Measurements from ENCODE around the gene KCNJ6. TPM values are rescaled to one million over a fixed set of nuclear protein-coding genes. Genes with fewer than 3 reads are reported as not detected.

KCNJ6 gene
- total and polyA plus RNA-seq, 9 of the 15 experiments (the other 6 are each of a cell fraction or from before 2014, with no cell fraction given), result 0.06 to 0.21 (median 0.13) TPM; not detected in 1

GRCh38 chr21:37683396-37684114 is 232.7 kb downstream of the KCNJ6 start:
- 4% methylated on average over 8 of the region's 8 CpGs for WGBS (ENCODE audit: insufficient coverage, low coverage, missing lambda C conversion rate)
- in situ Hi-C loops (cut with MboI) (no loop called here), intact Hi-C loops (cut with micrococcal nuclease) (no loop called here)
- peaks cover 28 to 39% of the 10 kb centered on the region in 2 experiments for H3K27me3 ChIP-seq (ENCODE audit: control insufficient read depth in 2 of 2, insufficient read depth in 2 of 2, low read length in 2 of 2)
- ChIA-PET POLR2A (interaction anchor here (0.8 kb wide), 1 partner anchor 10 kb away, joined by 3 read pairs; no protein-coding TSS in a partner anchor), CTCF (ENCODE audit: low intra/inter-chr PET ratio) (no interaction called here)
- no peaks in the 10 kb centered on the region for H4K20me1 ChIP-seq (replicated peaks; ENCODE audit: control insufficient read depth, insufficient read depth, low read length)
- TF ChIP-seq GATAD2A (IDR thresholded peaks at IDR 0.05), result no peak
- TF ChIP-seq LARP7 (IDR thresholded peaks at IDR 0.05), result no peak
- peak; percentile 85 for TF ChIP-seq ZNF134 (CRISPR knock-in tag; conservative IDR thresholded peaks at IDR 0.05)
- TF ChIP-seq ZNF12 (CRISPR knock-in tag; IDR thresholded peaks at IDR 0.05), result no peak
- TF ChIP-seq, protein P1, sequence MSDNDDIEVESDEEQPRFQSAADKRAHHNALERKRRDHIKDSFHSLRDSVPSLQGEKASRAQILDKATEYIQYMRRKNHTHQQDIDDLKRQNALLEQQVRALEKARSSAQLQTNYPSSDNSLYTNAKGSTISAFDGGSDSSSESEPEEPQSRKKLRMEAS (CRISPR knock-in tag; IDR thresholded peaks at IDR 0.05), result no peak
- no peak for TF ChIP-seq SNIP1 (IDR thresholded peaks at IDR 0.05; ENCODE audit: low read depth)
- no peak overlapping the region for H2AFZ ChIP-seq (ENCODE audit: low read depth, low read length)
- no peak overlapping the region for H3K27ac ChIP-seq (ENCODE audit: extremely low read depth, low read depth, low read length)
- no peak overlapping the region for H3K4me3 ChIP-seq
- no peak overlapping the region for H3K9ac ChIP-seq (ENCODE audit: insufficient read depth in 1 of 2, low read depth in 2 of 2, low read length in 2 of 2)
- no peaks in the 10 kb centered on the region for H3K79me2 ChIP-seq (ENCODE audit: control insufficient read depth, insufficient read depth, low read length)
- H3K9me1 ChIP-seq (ENCODE audit: control insufficient read depth, insufficient read depth, low read length), result no peaks in the 10 kb centered on the region
- H3K9me3 ChIP-seq (replicated peaks; ENCODE audit: control insufficient read depth, insufficient read depth, low read depth, low read length), result no peaks in the 10 kb centered on the region
- H3K4me2 ChIP-seq (ENCODE audit: insufficient read depth, low read length), result no peak overlapping the region
- no peaks in the 10 kb centered on the region; a peak in 1 of 5 replicates for H3K4me1 ChIP-seq (replicated peaks in 1 of 2; ENCODE audit: control insufficient read depth in 2 of 2, insufficient read depth in 2 of 2, low read length in 2 of 2)
- no peak for DNase-seq (ENCODE audit: extremely low read depth in 1 of 4, low spot score in 3 of 4)
- no peaks in the 10 kb centered on the region for H3K36me3 ChIP-seq (ENCODE audit: control insufficient read depth, insufficient read depth, low read length)
- no peak; the same call in 2 of the 3 replicates for ATAC-seq
- no TSS peak for BruUV-seq (replicated peaks)
- FAIRE-seq, result no peak

DNA sequence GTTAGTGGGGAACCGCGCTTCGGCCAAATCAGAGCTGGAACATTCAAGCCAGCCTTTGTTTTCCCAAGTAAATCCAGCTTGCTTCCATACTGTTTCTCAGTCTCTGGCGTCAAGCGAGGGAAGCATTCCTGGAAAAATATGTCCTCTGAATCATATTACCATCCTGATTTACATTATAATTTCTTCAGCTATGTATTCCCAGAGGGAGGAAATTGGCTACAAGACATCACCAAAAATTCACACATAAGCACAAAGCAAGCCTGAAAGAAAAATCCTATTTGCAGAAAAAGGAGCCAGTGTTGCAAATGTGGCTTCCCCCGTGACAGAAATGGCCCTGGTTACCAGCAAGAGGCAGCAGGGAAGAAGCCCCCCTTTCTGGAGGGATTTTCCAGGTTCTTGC is 233.3 kb downstream of the KCNJ6 start:
- H4K20me1 ChIP-seq (replicated peaks; ENCODE audit: control insufficient read depth, insufficient read depth, low read length), result no peaks in the 10 kb centered on the region
- WGBS (ENCODE audit: insufficient coverage, low coverage, missing lambda C conversion rate), result 3% methylated on average over 6 of the region's 6 CpGs
- intact Hi-C loops (cut with micrococcal nuclease), result no loop called here

More for the DNA sequence above, 233.3 kb downstream of the KCNJ6 start:
- Histone ChIP-seq H3K9me1 (ENCODE audit: control insufficient read depth, insufficient read depth, low read length) (no peaks in the 10 kb centered on the region), H3K9me3 (replicated peaks; ENCODE audit: control insufficient read depth, insufficient read depth, low read depth, low read length) (no peaks in the 10 kb centered on the region), H2AFZ (ENCODE audit: low read depth, low read length) (no peak overlapping the region), H3K27me3 (ENCODE audit: control insufficient read depth in 2 of 2, insufficient read depth in 2 of 2, low read length in 2 of 2) (peaks cover 28 to 39% of the 10 kb centered on the region in 2 experiments), H3K4me1 (replicated peaks in 1 of 2; ENCODE audit: control insufficient read depth in 2 of 2, insufficient read depth in 2 of 2, low read length in 2 of 2) (no peaks in the 10 kb centered on the region; a peak in 1 of 5 replicates), H3K4me2 (ENCODE audit: insufficient read depth, low read length) (no peak overlapping the region), H3K4me3 (no peak overlapping the region), H3K79me2 (ENCODE audit: control insufficient read depth, insufficient read depth, low read length) (no peaks in the 10 kb centered on the region), H3K27ac (ENCODE audit: extremely low read depth, low read depth, low read length) (no peak overlapping the region), H3K36me3 (ENCODE audit: control insufficient read depth, insufficient read depth, low read length) (no peaks in the 10 kb centered on the region), H3K9ac (ENCODE audit: insufficient read depth in 1 of 2, low read depth in 2 of 2, low read length in 2 of 2) (no peak overlapping the region)
- no peak for DNase-seq (ENCODE audit: extremely low read depth in 1 of 4, low spot score in 3 of 4)
- CTCF ChIA-PET (ENCODE audit: low intra/inter-chr PET ratio), result no interaction called here
- no TSS peak for BruUV-seq (replicated peaks)
- no peak for TF ChIP-seq JUNB (CRISPR knock-in tag; conservative IDR thresholded peaks at IDR 0.05)
- no peak for TF ChIP-seq TAF1 (IDR thresholded peaks at IDR 0.05; ENCODE audit: control insufficient read depth, extremely low read depth, insufficient read depth, low read length, severe bottlenecking)
- POLR2A ChIA-PET, result interaction anchor here (0.8 kb wide), 1 partner anchor 9 kb away, joined by 3 read pairs; no protein-coding TSS in a partner anchor
- no peak for FAIRE-seq
- in situ Hi-C loops (cut with MboI), result no loop called here
- ATAC-seq, result no peak

Data from K562 (cell line).